CD4-positive, alpha-beta memory T cell (primary cell): Measurements from ENCODE around the gene RNF144A. TPM values are rescaled to one million over a fixed set of nuclear protein-coding genes. Genes with fewer than 3 reads are reported as not detected.
A peak's percentile ranks its signal among the peaks of the same experiment; 100 is the strongest.

Source experiments
- CTCF ChIA-PET: fragments of 350-600 bp; sonication (Branson Sonifier 250); formaldehyde crosslinking; loops from one replicate; lab custom pipeline; 2021; ENCODE audit warnings: inconsistent platforms; ENCODE audit not compliant: partially characterized antibody; lab: Charles Lee
- POLR2A ChIA-PET: fragments of 350-600 bp; sonication (Branson Sonifier 250); formaldehyde crosslinking; loops from one replicate; lab custom pipeline; 2021; ENCODE audit not compliant: partially characterized antibody; lab: Charles Lee
- DNase-seq, 5 donors: peaks; one replicate each; pipeline versions ENCODE4 v3.0.0 to v3.0.0-alpha.2; 2020 to 2022; ENCODE audit warnings: mixed read lengths in 1 of 5
- H3K27ac ChIP-seq: one replicate; pipeline ENCODE4 v1.7.0; 2013; ENCODE audit warnings: low read depth, low read length
- H3K27me3 ChIP-seq: 2 replicates; pipeline ENCODE4 v1.7.0; 2013; ENCODE audit warnings: mild to moderate bottlenecking, low read length, moderate library complexity; ENCODE audit not compliant: insufficient read depth
- H3K36me3 ChIP-seq: 2 replicates; pipeline ENCODE4 v1.7.0; 2013; ENCODE audit warnings: mild to moderate bottlenecking, low read length, moderate library complexity; ENCODE audit not compliant: insufficient read depth
- H3K4me1 ChIP-seq: 2 replicates; pipeline ENCODE4 v1.7.0; 2013; ENCODE audit warnings: mild to moderate bottlenecking, low read length, moderate library complexity; ENCODE audit not compliant: insufficient read depth
- H3K4me3 ChIP-seq, 2 donors: one replicate each; pipeline ENCODE4 v1.7.0; 2013; ENCODE audit warnings: low read length in 2 of 2, mild to moderate bottlenecking in 1 of 2
- H3K9me3 ChIP-seq, 2 donors: one replicate each; pipeline ENCODE4 v1.7.0; 2013; ENCODE audit warnings: low read length in 2 of 2, control low read depth in 1 of 2; ENCODE audit not compliant: control insufficient read depth in 1 of 2
- H3K27ac Mint-ChIP-seq, 7 donors: one replicate each; pipeline ENCODE4 v1.8.0; 2020 to 2021; ENCODE audit warnings: mixed read lengths in 7 of 7, mild to moderate bottlenecking in 6 of 7, inconsistent platforms in 3 of 7, moderate library complexity in 3 of 7
- H3K27me3 Mint-ChIP-seq, 2 donors: one replicate each; pipeline ENCODE4 v1.8.0; 2020 to 2021; ENCODE audit warnings: mixed read lengths in 2 of 2
- H3K36me3 Mint-ChIP-seq, 2 donors: one replicate each; pipeline ENCODE4 v1.8.0; 2020 to 2021; ENCODE audit warnings: mixed read lengths in 2 of 2, inconsistent platforms in 1 of 2, mild to moderate bottlenecking in 1 of 2
- H3K4me1 Mint-ChIP-seq, 4 donors: one replicate each; pipeline ENCODE4 v1.8.0; 2020 to 2021; ENCODE audit warnings: mixed read lengths in 4 of 4, mild to moderate bottlenecking in 1 of 4
- H3K4me3 Mint-ChIP-seq, 8 donors: one replicate each; pipeline ENCODE4 v1.8.0; 2020 to 2021; ENCODE audit warnings: mixed read lengths in 8 of 8, mild to moderate bottlenecking in 7 of 8, moderate library complexity in 6 of 8, inconsistent platforms in 3 of 8
- H3K9me3 Mint-ChIP-seq, 8 donors: one replicate each; pipeline ENCODE4 v1.8.0; 2020 to 2021; ENCODE audit warnings: mixed read lengths in 8 of 8, mild to moderate bottlenecking in 5 of 8, inconsistent platforms in 3 of 8, moderate library complexity in 1 of 8
- intact Hi-C: fragments of 100-400 bp; cut with micrococcal nuclease; formaldehyde crosslinking; loops from one replicate; pipeline ENCODE4 v1.15.1; 2023
- polyA plus RNA-seq, 2 donors: library from polyadenylated mRNA; unstranded; fragments of 300-500 nt; fragmentation: Illumina TruSeq; gene quantifications; one replicate each; pipeline ENCODE4 v1.2.3, GENCODE V29; 2021
- total RNA-seq, 2 experiments: library from RNA; stranded (reverse); gene quantifications; one replicate each; pipeline ENCODE4 v1.2.3, GENCODE V29; 2021

Gene RNF144A, protein sequence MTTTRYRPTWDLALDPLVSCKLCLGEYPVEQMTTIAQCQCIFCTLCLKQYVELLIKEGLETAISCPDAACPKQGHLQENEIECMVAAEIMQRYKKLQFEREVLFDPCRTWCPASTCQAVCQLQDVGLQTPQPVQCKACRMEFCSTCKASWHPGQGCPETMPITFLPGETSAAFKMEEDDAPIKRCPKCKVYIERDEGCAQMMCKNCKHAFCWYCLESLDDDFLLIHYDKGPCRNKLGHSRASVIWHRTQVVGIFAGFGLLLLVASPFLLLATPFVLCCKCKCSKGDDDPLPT
- total RNA-seq = 10 to 100 TPM; 34.3 to 41.1 TPM
- 10 to 100 TPM in 1 of 2 donors, 1 to 10 TPM in 1; 3.9 to 13.3 TPM for polyA plus RNA-seq

DNA sequence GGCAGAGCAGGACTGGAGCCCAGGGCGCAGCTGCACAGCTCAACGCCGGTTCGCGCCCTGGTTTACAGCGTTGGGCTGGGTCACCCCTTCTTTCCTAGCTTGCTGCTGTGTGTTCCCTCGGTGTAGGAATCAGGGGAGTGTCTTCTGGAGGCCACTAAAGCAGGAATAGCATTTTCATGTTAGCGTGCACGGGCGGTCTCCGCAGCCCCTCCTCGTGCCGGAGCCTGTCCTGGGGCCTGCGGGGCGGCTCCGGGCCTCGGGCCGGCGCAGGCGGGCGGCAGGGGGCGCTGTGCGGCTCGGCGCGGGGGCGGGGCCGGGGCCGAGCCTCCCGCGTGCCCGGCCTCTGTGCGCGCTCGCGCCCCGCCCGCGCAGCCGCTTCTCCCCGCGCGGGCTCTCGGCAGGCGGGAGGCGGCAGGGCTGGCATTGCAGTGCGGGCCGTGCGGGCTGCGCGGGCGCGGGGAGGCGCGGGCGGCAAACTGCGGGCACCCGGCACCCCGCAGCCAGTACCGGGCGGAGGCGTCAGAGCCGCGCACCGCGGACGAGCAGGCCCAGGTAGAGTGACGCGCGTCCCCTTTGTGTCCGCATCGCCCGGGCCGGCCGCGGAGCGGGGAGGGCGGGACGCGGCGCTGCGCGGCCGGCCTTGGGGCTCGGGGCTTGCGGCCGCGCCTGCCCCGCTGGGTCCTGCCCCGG, at the start of gene RNF144A:
Gene RNF144A, plus strand, starts transcription at position 342 of the 690 bp plus-strand sequence. CDS start 79,515 bp downstream, outside the sequence.
- Mint-ChIP-seq H3K27ac (peak within 1 kb of the TSS in 5 of 7 donors; percentile 57 to 88 (median 74)), H3K27me3 (no peaks in the 10 kb centered on the region), H3K9me3 (peaks cover 0 to 4% (median 0%) of the 10 kb centered on the region in 8 donors), H3K4me1 (peaks cover 46 to 79% (median 60%) of the 10 kb centered on the region in 4 donors), H3K4me3 (peak within 1 kb of the TSS; percentile 72 to 84 (median 78)), H3K36me3 (peaks cover 4 to 5% of the 10 kb centered on the region in 2 donors)
- peak; percentile 64 to 83 (median 76) for DNase-seq
- no peaks in the 10 kb centered on the region for H3K9me3 ChIP-seq
- H3K4me1 ChIP-seq = peaks cover 68% of the 10 kb centered on the region
- ChIA-PET CTCF (interaction anchor here (0.6 to 12.6 kb wide), 22 partner anchors 10 to 142 kb away, joined by 3 to 183 read pairs (median 6); partner anchors contain the start of genes CMPK2 and RSAD2), POLR2A (interaction anchor here (0.7 to 4.9 kb wide), 8 partner anchors 9 to 52 kb away, joined by 3 to 54 read pairs (median 6); partner anchors contain the start of genes CMPK2 and RSAD2)
- H3K36me3 ChIP-seq = no peaks in the 10 kb centered on the region
- H3K27me3 ChIP-seq = no peaks in the 10 kb centered on the region
- H3K4me3 ChIP-seq = peak within 1 kb of the TSS; percentile 44 to 47
- intact Hi-C loops = loop anchor here (1.0 kb wide), 2 partner anchors 8 to 52 kb away; partner anchors contain the start of gene CMPK2
- H3K27ac ChIP-seq = peak within 1 kb of the TSS; percentile 43

DNA sequence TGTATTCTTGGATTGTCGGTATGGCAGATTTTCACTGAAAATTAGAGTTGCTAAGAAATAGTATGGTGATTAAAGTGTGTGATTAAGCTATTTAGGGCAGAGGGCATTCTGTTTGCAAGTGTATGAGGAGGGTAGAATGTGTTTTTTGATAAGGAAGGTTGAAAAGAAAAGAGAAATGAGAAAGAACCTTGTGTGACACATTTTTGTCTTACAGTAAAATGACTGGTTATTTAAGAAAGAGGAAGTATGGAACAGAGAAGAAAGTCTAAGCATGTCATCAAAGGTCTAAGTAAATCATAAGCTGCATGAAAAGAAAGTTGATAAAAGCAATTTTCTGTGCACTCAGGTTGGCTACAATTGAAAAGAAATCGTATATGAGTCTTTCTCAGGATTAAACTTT, 44.8 kb upstream of the RNF144A start:
- H3K4me1 Mint-ChIP-seq = peaks cover 5 to 15% (median 14%) of the 10 kb centered on the region in 4 donors
- no peaks in the 10 kb centered on the region for H3K27me3 ChIP-seq
- H3K27ac Mint-ChIP-seq = no peak overlapping the region
- no peak overlapping the region for H3K27ac ChIP-seq
- peaks cover 8% of the 10 kb centered on the region for H3K4me1 ChIP-seq
- no peak overlapping the region for H3K4me3 ChIP-seq
- H3K9me3 Mint-ChIP-seq = peaks cover 0 to 5% (median 1%) of the 10 kb centered on the region in 8 donors
- DNase-seq = no peak
- peaks cover 0 to 3% of the 10 kb centered on the region in 2 donors for H3K27me3 Mint-ChIP-seq
- POLR2A ChIA-PET = no interaction called here
- intact Hi-C loops = no loop called here
- no peaks in the 10 kb centered on the region for H3K9me3 ChIP-seq
- no peak overlapping the region for H3K4me3 Mint-ChIP-seq
- H3K36me3 ChIP-seq = no peaks in the 10 kb centered on the region
- H3K36me3 Mint-ChIP-seq = peaks cover 4 to 5% of the 10 kb centered on the region in 2 donors
- CTCF ChIA-PET = interaction anchor here (1.3 to 1.9 kb wide), 2 partner anchors 10 to 25 kb away, joined by 3 to 8 read pairs; no protein-coding TSS in a partner anchor

DNA sequence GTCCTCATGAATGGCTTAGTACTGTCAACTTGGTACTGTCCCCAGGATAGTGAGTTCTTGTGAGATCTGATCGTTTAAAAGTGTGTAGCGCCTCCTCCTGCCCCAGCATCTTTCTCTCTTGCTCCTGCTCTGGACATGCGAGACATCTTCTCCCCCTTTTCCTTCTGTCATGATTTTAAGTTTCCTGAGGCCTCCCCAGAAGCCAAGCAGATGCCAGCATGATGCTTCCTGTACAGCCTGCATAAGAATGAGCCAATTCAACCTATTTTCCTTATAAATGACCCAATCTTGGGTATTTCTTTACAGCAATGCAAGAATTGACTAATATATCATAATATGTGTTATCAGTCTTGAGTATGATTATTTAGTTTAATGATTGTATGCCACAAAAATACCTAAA, 43.2 kb upstream of the RNF144A start:
- H3K27me3 ChIP-seq = no peaks in the 10 kb centered on the region
- H3K4me1 ChIP-seq = peaks cover 24% of the 10 kb centered on the region
- Mint-ChIP-seq H3K4me1 (peaks cover 21 to 30% (median 23%) of the 10 kb centered on the region in 4 donors), H3K27me3 (peaks cover 0 to 3% of the 10 kb centered on the region in 2 donors), H3K4me3 (no peak overlapping the region), H3K36me3 (peaks cover 5% of the 10 kb centered on the region in 2 donors), H3K27ac (no peak overlapping the region), H3K9me3 (peaks cover 0 to 5% (median 1%) of the 10 kb centered on the region in 8 donors)
- no peak for DNase-seq
- H3K4me3 ChIP-seq = no peak overlapping the region
- ChIA-PET CTCF (no interaction called here), POLR2A (no interaction called here)
- H3K9me3 ChIP-seq = no peaks in the 10 kb centered on the region
- no peaks in the 10 kb centered on the region for H3K36me3 ChIP-seq
- intact Hi-C loops = no loop called here
- no peak overlapping the region for H3K27ac ChIP-seq

DNA sequence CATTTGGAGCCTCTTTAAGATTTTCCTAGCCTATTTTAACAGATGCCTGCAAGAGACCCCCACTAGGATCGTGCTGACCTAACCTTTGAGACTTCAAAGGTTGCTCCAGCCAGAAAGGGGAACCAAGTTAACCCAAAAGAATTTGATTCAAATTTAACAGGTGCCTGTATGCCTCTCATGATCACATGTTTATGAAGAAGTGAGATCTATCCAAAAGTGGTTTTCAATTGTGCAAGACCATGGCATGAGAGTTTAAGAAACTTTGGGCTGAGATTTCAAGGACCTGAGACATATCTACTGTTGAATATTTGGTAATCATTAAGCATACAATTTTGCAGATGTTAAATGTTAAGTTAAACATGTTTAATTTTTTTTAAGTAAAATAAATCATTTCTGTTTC, 40.9 kb upstream of the RNF144A start:
- peaks cover 5% of the 10 kb centered on the region in 2 donors for H3K36me3 Mint-ChIP-seq
- CTCF ChIA-PET = interaction anchor here (0.7 to 6.2 kb wide), 5 partner anchors 9 to 40 kb away, joined by 3 to 116 read pairs (median 3); partner anchors contain the start of gene CMPK2
- POLR2A ChIA-PET = interaction anchor here (2.2 to 6.2 kb wide), 4 partner anchors 8 to 40 kb away, joined by 8 to 77 read pairs (median 21); partner anchors contain the start of genes CMPK2 and RNF144A
- peaks cover 0 to 3% of the 10 kb centered on the region in 2 donors for H3K27me3 Mint-ChIP-seq
- Histone ChIP-seq H3K9me3 (no peaks in the 10 kb centered on the region), H3K4me3 (no peak overlapping the region), H3K36me3 (no peaks in the 10 kb centered on the region), H3K27ac (no peak overlapping the region), H3K27me3 (no peaks in the 10 kb centered on the region), H3K4me1 (peaks cover 46% of the 10 kb centered on the region)
- peaks cover 41 to 52% (median 43%) of the 10 kb centered on the region in 4 donors for H3K4me1 Mint-ChIP-seq
- intact Hi-C loops = no loop called here
- peaks cover 0 to 5% (median 1%) of the 10 kb centered on the region in 8 donors for H3K9me3 Mint-ChIP-seq
- peak overlapping the region in 3 of 8 donors; percentile 10 to 90 (median 26) for H3K4me3 Mint-ChIP-seq
- peak overlapping the region in 2 of 7 donors; percentile 18 to 29 for H3K27ac Mint-ChIP-seq
- no peak for DNase-seq

DNA sequence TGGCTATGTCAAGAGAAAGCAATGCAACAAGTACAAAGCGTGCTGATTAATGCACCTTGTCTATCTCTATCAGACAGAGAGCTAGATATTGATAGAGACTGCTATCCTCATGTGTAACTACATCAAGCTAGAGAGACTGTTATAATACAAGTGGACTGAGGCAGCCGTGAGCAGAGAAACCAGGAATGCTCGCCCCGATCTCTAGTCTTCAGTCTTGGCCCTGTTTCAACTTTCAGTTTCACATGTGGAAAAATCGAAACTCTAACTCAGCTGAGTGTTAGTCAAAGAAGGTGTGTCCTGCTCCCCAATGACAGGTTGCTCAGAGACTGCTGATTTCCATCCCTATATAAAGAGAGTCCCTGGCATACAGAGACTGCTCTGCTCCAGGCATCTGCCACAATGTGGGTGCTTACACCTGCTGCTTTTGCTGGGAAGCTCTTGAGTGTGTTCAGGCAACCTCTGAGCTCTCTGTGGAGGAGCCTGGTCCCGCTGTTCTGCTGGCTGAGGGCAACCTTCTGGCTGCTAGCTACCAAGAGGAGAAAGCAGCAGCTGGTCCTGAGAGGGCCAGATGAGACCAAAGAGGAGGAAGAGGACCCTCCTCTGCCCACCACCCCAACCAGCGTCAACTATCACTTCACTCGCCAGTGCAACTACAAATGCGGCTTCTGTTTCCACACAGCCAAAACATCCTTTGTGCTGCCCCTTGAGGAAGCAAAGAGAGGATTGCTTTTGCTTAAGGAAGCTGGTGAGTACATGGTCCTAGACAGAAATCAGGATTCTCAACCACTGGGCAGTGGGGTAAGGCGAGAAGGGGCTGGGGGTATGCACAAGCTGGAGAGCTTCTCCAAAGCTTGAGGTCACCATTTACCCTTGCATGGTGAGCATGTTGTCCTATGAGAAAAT, 39.6 kb upstream of the RNF144A start, which contains the start of gene RSAD2:
Gene RSAD2, plus strand, starts transcription at position 376 of the 903 bp plus-strand sequence. Its CDS starts 24 bp downstream, at position 400.
- Mint-ChIP-seq H3K36me3 (peaks cover 5 to 11% of the 10 kb centered on the region in 2 donors), H3K4me3 (peak within 1 kb of the TSS; percentile 85 to 93 (median 90)), H3K4me1 (peaks cover 41 to 57% (median 46%) of the 10 kb centered on the region in 4 donors), H3K27me3 (no peaks in the 10 kb centered on the region), H3K9me3 (peaks cover 0 to 5% (median 1%) of the 10 kb centered on the region in 8 donors), H3K27ac (peak within 1 kb of the TSS; percentile 82 to 93 (median 90))
- DNase-seq = peak; percentile 52 to 61 (median 56)
- Histone ChIP-seq H3K4me1 (peaks cover 54% of the 10 kb centered on the region), H3K36me3 (no peaks in the 10 kb centered on the region), H3K27me3 (no peaks in the 10 kb centered on the region), H3K9me3 (no peaks in the 10 kb centered on the region), H3K4me3 (peak within 1 kb of the TSS; percentile 52 to 67), H3K27ac (peak within 1 kb of the TSS; percentile 59)
- POLR2A ChIA-PET = interaction anchor here (1.0 to 6.2 kb wide), 9 partner anchors 10 to 1804 kb away, joined by 3 to 77 read pairs (median 8); partner anchors contain the start of genes CMPK2, ID2 and RNF144A
- CTCF ChIA-PET = interaction anchor here (1.0 to 6.2 kb wide), 16 partner anchors 7 to 170 kb away, joined by 3 to 116 read pairs (median 4); partner anchors contain the start of genes CMPK2 and RNF144A
- intact Hi-C loops = loop anchor here (1.0 kb wide), 2 partner anchors 11 to 32 kb away; no protein-coding TSS in a partner anchor

DNA sequence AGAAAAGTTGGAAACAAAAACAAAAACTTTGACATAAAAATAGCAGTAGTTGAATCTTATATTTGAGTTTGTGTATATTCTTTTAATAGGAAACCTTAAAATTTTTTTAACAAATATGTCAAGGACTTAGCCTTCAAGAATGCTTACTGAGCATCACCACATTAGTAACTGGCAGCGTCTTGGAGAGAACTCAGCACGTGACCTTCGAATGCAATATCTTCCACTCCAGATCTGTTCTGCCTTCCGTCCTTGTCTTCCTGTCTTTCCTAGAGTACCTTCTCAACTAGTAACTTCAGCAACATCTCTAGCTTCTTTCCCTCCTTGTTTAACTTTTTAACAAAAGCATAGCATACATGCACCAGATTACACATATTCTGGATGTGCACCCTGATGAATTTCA, 38.7 kb upstream of the RNF144A start:
- H3K27me3 Mint-ChIP-seq = no peaks in the 10 kb centered on the region
- intact Hi-C loops = no loop called here
- Histone ChIP-seq H3K27ac (no peak overlapping the region), H3K36me3 (no peaks in the 10 kb centered on the region), H3K4me1 (peaks cover 54% of the 10 kb centered on the region), H3K4me3 (no peak overlapping the region), H3K9me3 (no peaks in the 10 kb centered on the region), H3K27me3 (no peaks in the 10 kb centered on the region)
- no peak for DNase-seq
- peak overlapping the region; percentile 30 to 93 (median 90) for H3K4me3 Mint-ChIP-seq
- H3K36me3 Mint-ChIP-seq = peaks cover 5 to 12% of the 10 kb centered on the region in 2 donors
- peaks cover 37 to 50% (median 44%) of the 10 kb centered on the region in 4 donors for H3K4me1 Mint-ChIP-seq
- CTCF ChIA-PET = interaction anchor here (1.0 to 6.2 kb wide), 10 partner anchors 10 to 153 kb away, joined by 3 to 116 read pairs (median 4); partner anchors contain the start of genes CMPK2 and RNF144A
- H3K27ac Mint-ChIP-seq = peak overlapping the region in 6 of 7 donors; percentile 25 to 92 (median 78)
- H3K9me3 Mint-ChIP-seq = peaks cover 0 to 5% (median 1%) of the 10 kb centered on the region in 8 donors
- POLR2A ChIA-PET = interaction anchor here (1.2 to 6.2 kb wide), 9 partner anchors 10 to 1803 kb away, joined by 3 to 77 read pairs (median 8); partner anchors contain the start of genes CMPK2, ID2 and RNF144A
